GM10266 (cell line): ENCODE measurements around the gene BRD3OS.

Source experiments
- DNase-seq: peaks from one replicate; pipeline ENCODE4 v3.0.0; 2012; ENCODE audit errors: extremely low spot score
- CTCF ChIP-seq: IDR thresholded peaks from 2 replicates; pipeline ENCODE4 v1.5.1; 2012; ENCODE audit warnings: mild to moderate bottlenecking, low read depth; ENCODE audit not compliant: control insufficient read depth, insufficient read depth; ENCODE audit errors: missing control alignments

The BRD3OS gene

GRCh38 chr9:134039386-134040175, 14.3 kb downstream of the BRD3OS start:
- no peak for DNase-seq
- no peak for TF ChIP-seq CTCF

GRCh38 chr9:134040176-134040565, 14.9 kb downstream of the BRD3OS start:
- no peak for TF ChIP-seq CTCF
- no peak for DNase-seq

GRCh38 chr9:134040781-134041648, 15.7 kb downstream of the BRD3OS start:
- DNase-seq: no peak
- no peak for TF ChIP-seq CTCF

GRCh38 chr9:134041649-134041962, 16.3 kb downstream of the BRD3OS start:
- DNase-seq: no peak
- TF ChIP-seq CTCF: no peak

GRCh38 chr9:134043531-134043988, 18.3 kb downstream of the BRD3OS start:
- DNase-seq: no peak
- TF ChIP-seq CTCF: no peak

- no peak for TF ChIP-seq CTCF
- no peak for DNase-seq
Measured at GRCh38 chr9:134044944-134045343, 19.7 kb downstream of the BRD3OS start.

GRCh38 chr9:134045841-134046544, 20.7 kb downstream of the BRD3OS start:
- no peak for DNase-seq
- TF ChIP-seq CTCF: no peak
